A549 (cell line): Measurements from ENCODE around the gene RBM12. TPM values are rescaled to one million over a fixed set of nuclear protein-coding genes. Genes with fewer than 3 reads are reported as not detected.

ENCODE experiments used
- ATAC-seq, 2 experiments: fragments of 200-7000 bp in 1 of 2; fragments of >200 bp in 1 of 2; cut with Nextera tagmentation in 1 of 2; cut with Tn5 transposase in 1 of 2; 3 replicates each; pipeline versions ENCODE4 v1.8.0 to v1.9.1; 2018 to 2020; ENCODE audit warnings: mild to moderate bottlenecking in 1 of 2, moderate library complexity in 1 of 2
- CTCF ChIA-PET: fragments of 300-600 bp; sonication (Branson Sonifier 250); formaldehyde crosslinking; extraction: SDS; loops from one replicate; lab custom pipeline; 2021; ENCODE audit warnings: antibody characterized with exemption, inconsistent platforms; lab: Yijun Ruan, JAX
- POLR2A ChIA-PET: fragments of 350-600 bp; formaldehyde crosslinking; extraction: SDS; loops from one replicate; lab custom pipeline; 2021; ENCODE audit warnings: antibody characterized with exemption, inconsistent platforms; lab: Yijun Ruan, JAX
- DNase-seq, 2 experiments: peaks; one replicate each; pipeline versions ENCODE4 v3.0.0 to v3.0.0-alpha.2; 2011 to 2016; ENCODE audit warnings: low read depth in 1 of 2, low spot score in 1 of 2
- FAIRE-seq: peaks from 2 replicates; lab custom pipeline; 2011; peaks lifted over from hg19 to GRCh38; lab: Jason Lieb, UNC
- H3K27ac ChIP-seq, 2 experiments: fragments of >200 bp; sonication (Bioruptor Twin); formaldehyde crosslinking; 3 replicates each; pipeline ENCODE4 v1.5.1; 2016 to 2017
- H3K4me1 ChIP-seq: fragments of >200 bp; sonication (Bioruptor Twin); formaldehyde crosslinking; 3 replicates; pipeline ENCODE4 v1.6.1; 2016
- H3K4me2 ChIP-seq: fragments of >200 bp; sonication (Bioruptor Twin); formaldehyde crosslinking; 3 replicates; pipeline ENCODE4 v1.6.1; 2016
- H3K4me3 ChIP-seq: fragments of >200 bp; sonication (Bioruptor Twin); formaldehyde crosslinking; 3 replicates; pipeline ENCODE4 v1.5.1; 2016
- H3K9me3 ChIP-seq: fragments of >200 bp; sonication (Bioruptor Twin); formaldehyde crosslinking; 3 replicates; pipeline ENCODE4 v1.6.1; 2016
- ATOH8 ChIP-seq: fragments of 250-450 bp; sonication (Bioruptor Pico); IDR thresholded peaks from 2 replicates; pipeline ENCODE4 v1.5.0; 2020; ENCODE audit warnings: low read depth, mild to moderate bottlenecking, moderate library complexity
- BHLHE40 ChIP-seq: IDR thresholded peaks from 2 replicates; pipeline ENCODE4 v1.6.1; 2012; ENCODE audit warnings: low read depth, low read length, inconsistent platforms
- EHF ChIP-seq: fragments of 250-450 bp; sonication (Bioruptor Pico); IDR thresholded peaks from 2 replicates; pipeline ENCODE4 v1.5.0; 2020; ENCODE audit warnings: mild to moderate bottlenecking
- FOSB ChIP-seq: fragments of 250-450 bp; sonication (Bioruptor Pico); IDR thresholded peaks from 2 replicates; pipeline ENCODE4 v1.5.0; 2020; ENCODE audit warnings: mild to moderate bottlenecking, moderate library complexity
- GATA3 ChIP-seq: IDR thresholded peaks from 2 replicates; pipeline ENCODE4 v1.6.1; 2012; ENCODE audit warnings: borderline replicate concordance
- HDAC2 ChIP-seq: fragments of 200-600 bp; sonication (generic); IDR thresholded peaks from 2 replicates; pipeline ENCODE4 v1.6.1; 2016
- HOXB13 ChIP-seq: fragments of 250-450 bp; sonication (Bioruptor Pico); IDR thresholded peaks from 2 replicates; pipeline ENCODE4 v1.5.0; 2020; ENCODE audit warnings: low read depth, mild to moderate bottlenecking, moderate library complexity
- HOXB5 ChIP-seq: fragments of 250-450 bp; sonication (Bioruptor Pico); IDR thresholded peaks from 2 replicates; pipeline ENCODE4 v1.5.0; 2020; ENCODE audit warnings: mild to moderate bottlenecking, moderate library complexity
- JUN ChIP-seq, 2 experiments: fragments of >200 bp; sonication (Bioruptor Twin); formaldehyde crosslinking; IDR thresholded peaks; 2 replicates in 1 of 2; 3 replicates in 1 of 2; pipeline ENCODE4 v1.6.1; 2016 to 2017
- KDM1A ChIP-seq: fragments of 200-600 bp; sonication (generic); IDR thresholded peaks from 2 replicates; pipeline ENCODE4 v1.6.1; 2016; ENCODE audit warnings: low read depth, mild to moderate bottlenecking
- KDM5A ChIP-seq: fragments of 200-600 bp; sonication (generic); IDR thresholded peaks from 2 replicates; pipeline ENCODE4 v1.6.1; 2016; ENCODE audit warnings: antibody characterized with exemption, mild to moderate bottlenecking
- MAZ ChIP-seq: fragments of 150-350 bp; IDR thresholded peaks from 2 replicates; pipeline ENCODE4 v1.6.1; 2014; ENCODE audit warnings: antibody characterized with exemption, low read depth, low read length, borderline replicate concordance
- NFE2L2 ChIP-seq: fragments of 150-350 bp; conservative IDR thresholded peaks from 2 replicates; pipeline ENCODE4 v1.6.1; 2014; ENCODE audit warnings: low read length
- NR3C1 ChIP-seq: fragments of >200 bp; sonication (Bioruptor Twin); formaldehyde crosslinking; IDR thresholded peaks from 3 replicates; pipeline ENCODE4 v1.6.1; 2017
- PBX3 ChIP-seq: IDR thresholded peaks from 2 replicates; pipeline ENCODE4 v1.6.1; 2012
- RAD21 ChIP-seq, 2 experiments: fragments of >200 bp in 1 of 2; sonication (Bioruptor Twin) in 1 of 2; formaldehyde crosslinking in 1 of 2; IDR thresholded peaks in 1 of 2; conservative IDR thresholded peaks in 1 of 2; 2 replicates in 1 of 2; 3 replicates in 1 of 2; pipeline ENCODE4 v1.6.1; 2012 to 2018; ENCODE audit warnings: inconsistent platforms in 1 of 2
- RARB ChIP-seq: fragments of 250-450 bp; sonication (Bioruptor Pico); IDR thresholded peaks from 2 replicates; pipeline ENCODE4 v1.8.0; 2021; ENCODE audit warnings: mild to moderate bottlenecking, moderate library complexity
- RCOR1 ChIP-seq: fragments of 150-350 bp; IDR thresholded peaks from 2 replicates; pipeline ENCODE4 v1.6.1; 2014; ENCODE audit warnings: antibody characterized with exemption, low read length, low read depth
- RFX5 ChIP-seq: fragments of 450-650 bp; IDR thresholded peaks from 2 replicates; pipeline ENCODE4 v1.7.1; 2014; ENCODE audit warnings: antibody characterized with exemption, mild to moderate bottlenecking, moderate library complexity
- SREBF2 ChIP-seq: fragments of 450-650 bp; IDR thresholded peaks from 2 replicates; pipeline ENCODE4 v1.6.1; 2014; ENCODE audit warnings: mild to moderate bottlenecking, moderate library complexity
- TFCP2L1 ChIP-seq: fragments of 250-450 bp; sonication (Bioruptor Pico); IDR thresholded peaks from 2 replicates; pipeline ENCODE4 v1.5.0; 2021; ENCODE audit warnings: mild to moderate bottlenecking
- TP53 ChIP-seq: fragments of 250-450 bp; sonication (Bioruptor Pico); IDR thresholded peaks from 2 replicates; pipeline ENCODE4 v1.5.0; 2021; ENCODE audit warnings: mild to moderate bottlenecking, moderate library complexity
- ZNF302 ChIP-seq: fragments of 250-450 bp; sonication (Bioruptor Pico); IDR thresholded peaks from 2 replicates; pipeline ENCODE4 v1.9.0; 2021; ENCODE audit warnings: inconsistent platforms, mild to moderate bottlenecking, moderate library complexity
- ZSCAN20 ChIP-seq: fragments of 250-450 bp; sonication (Bioruptor Pico); IDR thresholded peaks from 2 replicates; pipeline ENCODE4 v1.8.0; 2022; ENCODE audit warnings: mild to moderate bottlenecking, moderate library complexity
- WGBS: methylation state at CpG from one replicate; pipeline ENCODE4 v1.1.6; 2017; ENCODE audit errors: missing lambda C conversion rate; 5-methylcytosine and 5-hydroxymethylcytosine counted together
- polyA plus RNA-seq, 4 experiments: library from polyadenylated mRNA; depleted of rRNA in 3 of 4; stranded (reverse); fragments of >200 nt; fragmentation: RNase III in 1 of 4; extraction: RNeasy Plus Mini Kit Qiagen cat#74134 plus additional on column Dnase treatment in 1 of 4; gene quantifications; 2 replicates in 3 of 4; 3 replicates in 1 of 4; pipeline ENCODE4 v1.2.3, GENCODE V29; 2011 to 2017
- TF ChIP-seq, protein P1 (sequence below): fragments of 150-350 bp; IDR thresholded peaks from 2 replicates; pipeline ENCODE4 v1.6.1; 2014; ENCODE audit warnings: low read depth, mild to moderate bottlenecking, low read length
- TF ChIP-seq, protein P2 (sequence below): fragments of >200 bp; sonication (Bioruptor Twin); formaldehyde crosslinking; IDR thresholded peaks from 2 replicates; pipeline ENCODE4 v1.6.1; 2016

The RBM12 gene
- polyA plus RNA-seq, 2 of the 4 experiments (the other 2 are of a cell fraction): 49.9 to 119 TPM

DNA sequence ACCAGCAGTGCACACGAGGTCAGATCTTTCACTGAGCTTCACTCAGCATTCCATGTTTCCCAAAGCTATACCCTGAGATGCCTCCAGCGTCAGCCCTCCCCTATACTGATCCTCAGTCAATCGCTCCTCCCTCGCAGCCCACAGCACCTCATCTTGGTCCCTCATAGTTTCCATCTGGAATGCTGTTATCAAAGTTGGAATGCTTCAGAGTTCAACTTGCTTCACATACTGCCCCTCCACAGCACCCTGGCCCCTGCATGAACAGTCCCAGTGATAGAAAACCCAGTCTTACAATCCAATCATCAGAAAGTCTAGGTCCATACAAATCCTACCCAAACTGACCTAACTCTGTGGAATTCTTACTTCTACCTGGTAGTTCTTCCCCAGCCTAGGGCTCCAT is 29.0 kb downstream of the RBM12 start:
- FAIRE-seq (no peak), DNase-seq (no peak)
- no peak overlapping the region for H3K4me3 ChIP-seq
- H3K4me2 ChIP-seq: no peak overlapping the region
- WGBS: 94% methylated on average over 4 of the region's 4 CpGs
- no peak overlapping the region for H3K27ac ChIP-seq
- H3K9me3 ChIP-seq: no peaks in the 10 kb centered on the region
- TF ChIP-seq TP53 (CRISPR knock-in tag): no peak
- TF ChIP-seq RARB (CRISPR knock-in tag): no peak
- TF ChIP-seq, protein P1, sequence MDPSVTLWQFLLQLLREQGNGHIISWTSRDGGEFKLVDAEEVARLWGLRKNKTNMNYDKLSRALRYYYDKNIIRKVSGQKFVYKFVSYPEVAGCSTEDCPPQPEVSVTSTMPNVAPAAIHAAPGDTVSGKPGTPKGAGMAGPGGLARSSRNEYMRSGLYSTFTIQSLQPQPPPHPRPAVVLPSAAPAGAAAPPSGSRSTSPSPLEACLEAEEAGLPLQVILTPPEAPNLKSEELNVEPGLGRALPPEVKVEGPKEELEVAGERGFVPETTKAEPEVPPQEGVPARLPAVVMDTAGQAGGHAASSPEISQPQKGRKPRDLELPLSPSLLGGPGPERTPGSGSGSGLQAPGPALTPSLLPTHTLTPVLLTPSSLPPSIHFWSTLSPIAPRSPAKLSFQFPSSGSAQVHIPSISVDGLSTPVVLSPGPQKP: no peak
- TF ChIP-seq MAZ: no peak
- no peak for TF ChIP-seq ZSCAN20 (CRISPR knock-in tag)
- no peak for TF ChIP-seq NR3C1
- TF ChIP-seq HOXB5 (CRISPR knock-in tag): no peak
- TF ChIP-seq EHF (CRISPR knock-in tag): no peak
- no peak for TF ChIP-seq JUN (IDR thresholded peaks at IDR 0.05)
- TF ChIP-seq, protein P2, sequence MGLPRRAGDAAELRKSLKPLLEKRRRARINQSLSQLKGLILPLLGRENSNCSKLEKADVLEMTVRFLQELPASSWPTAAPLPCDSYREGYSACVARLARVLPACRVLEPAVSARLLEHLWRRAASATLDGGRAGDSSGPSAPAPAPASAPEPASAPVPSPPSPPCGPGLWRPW: no peak
- no peak for TF ChIP-seq RAD21 (conservative IDR thresholded peaks at IDR 0.05 in 1 of 2, IDR thresholded peaks at IDR 0.05 in 1 of 2)
- TF ChIP-seq KDM5A: no peak
- no peak for TF ChIP-seq HDAC2
- TF ChIP-seq, all 56 proteins: peak for 0
- no peak; a peak in 1 of 6 replicates for ATAC-seq
- POLR2A ChIA-PET: no interaction called here
- H3K4me1 ChIP-seq: 0 out of 3 replicates have a peak, but pooled peaks cover 3% of the 10 kb centered on the region
- CTCF ChIA-PET: interaction anchor here (0.7 to 1.6 kb wide), 2 partner anchors 16 to 18 kb away, joined by 3 to 8 read pairs; no protein-coding TSS in a partner anchor

- 96% methylated on average over 13 of the region's 13 CpGs for WGBS
- CTCF ChIA-PET: interaction anchor here (0.9 to 4.8 kb wide), 4 partner anchors 12 to 63 kb away, joined by 3 to 73 read pairs (median 3); no protein-coding TSS in a partner anchor
- Histone ChIP-seq H3K27ac (no peak overlapping the region), H3K4me3 (no peak overlapping the region), H3K9me3 (no peaks in the 10 kb centered on the region), H3K4me1 (0 out of 3 replicates have a peak, but pooled peaks cover 3% of the 10 kb centered on the region), H3K4me2 (no peak overlapping the region)
- ATAC-seq: no peak
- no peak for DNase-seq
- TF ChIP-seq TP53 (CRISPR knock-in tag) (no peak), RFX5 (no peak), ZNF302 (CRISPR knock-in tag) (no peak), KDM1A (no peak), RCOR1 (no peak), RARB (CRISPR knock-in tag) (no peak), RAD21 (conservative IDR thresholded peaks at IDR 0.05 in 1 of 2, IDR thresholded peaks at IDR 0.05 in 1 of 2) (no peak), GATA3 (no peak), HOXB13 (no peak), SREBF2 (no peak), EHF (CRISPR knock-in tag) (no peak), ATOH8 (CRISPR knock-in tag) (no peak), PBX3 (no peak), NFE2L2 (no peak), TFCP2L1 (CRISPR knock-in tag) (no peak), BHLHE40 (no peak), FOSB (CRISPR knock-in tag) (no peak)
- TF ChIP-seq, protein P1: no peak
- TF ChIP-seq, protein P2: no peak
- POLR2A ChIA-PET: no interaction called here
- no peak for FAIRE-seq
Observed at GRCh38 chr20:35632539-35633115, 32.1 kb downstream of the RBM12 start.
